Sigmoid colon (tissue), 7 donors: ENCODE data around the gene PTGDS. TPM values are rescaled to one million over a fixed set of nuclear protein-coding genes. Genes with fewer than 3 reads are reported as not detected.

Experiments
- DNase-seq: peaks from one replicate; pipeline ENCODE4 v3.0.0-alpha.2; 2019
- H3K27ac ChIP-seq, 4 donors: fragments of 200-600 bp; sonication (generic); one replicate each; pipeline ENCODE4 v1.5.1; 2016 to 2019; ENCODE audit warnings: mild to moderate bottlenecking in 1 of 4
- H3K27me3 ChIP-seq, 3 donors: fragments of 200-600 bp; sonication (generic); one replicate each; pipeline ENCODE4 v1.5.1; 2019; ENCODE audit warnings: mild to moderate bottlenecking in 1 of 3
- H3K36me3 ChIP-seq, 4 donors: fragments of 200-600 bp; sonication (generic); one replicate each; pipeline ENCODE4 v1.5.1; 2016 to 2019
- H3K4me1 ChIP-seq, 4 donors: fragments of 200-600 bp; sonication (generic); one replicate each; pipeline ENCODE4 v1.5.1; 2017 to 2019
- H3K4me3 ChIP-seq, 4 donors: fragments of 200-600 bp; sonication (generic); one replicate each; pipeline ENCODE4 v1.5.1; 2017 to 2019; ENCODE audit warnings: mild to moderate bottlenecking in 2 of 4, moderate library complexity in 1 of 4
- H3K9me3 ChIP-seq, 4 donors: fragments of 200-600 bp in 3 of 4; sonication (generic) in 3 of 4; one replicate each; pipeline versions ENCODE4 v1.5.1 to v1.6.1; 2013 to 2019
- CTCF ChIP-seq, 4 experiments: fragments of 450-650 bp in 3 of 4; fragments of 200-600 bp in 1 of 4; IDR thresholded peaks; one replicate each; pipeline ENCODE4 v1.5.1; 2016 to 2019; ENCODE audit warnings: antibody characterized with exemption in 4 of 4, mild to moderate bottlenecking in 3 of 4, moderate library complexity in 2 of 4
- EP300 ChIP-seq, 4 donors: sonication (generic); formaldehyde crosslinking; IDR thresholded peaks; one replicate each; pipeline ENCODE4 v1.6.1; 2017; ENCODE audit warnings: antibody characterized with exemption in 4 of 4
- POLR2A ChIP-seq, 2 donors: fragments of 450-650 bp; IDR thresholded peaks; one replicate each; pipeline ENCODE4 v1.6.1; 2016; ENCODE audit warnings: antibody characterized with exemption in 2 of 2, mild to moderate bottlenecking in 2 of 2, moderate library complexity in 2 of 2
- POLR2AphosphoS5 ChIP-seq, 4 donors: sonication (generic); formaldehyde crosslinking; IDR thresholded peaks; one replicate each; pipeline ENCODE4 v1.6.1; 2017; ENCODE audit warnings: antibody characterized with exemption in 4 of 4
- WGBS, 2 donors: extraction: QIAGEN DNeasy Blood & Tissue Kit; methylation state at CpG; one replicate each; pipeline ENCODE4 v1.1.7; 2013; 5-methylcytosine and 5-hydroxymethylcytosine counted together
- intact Hi-C: fragments of 100-400 bp; cut with DNase I; formaldehyde crosslinking; loops from one replicate; pipeline ENCODE4 v1.15.1; 2023
- polyA plus RNA-seq, 3 donors: library from polyadenylated mRNA; stranded (reverse); fragments of 200-250 nt; gene quantifications; one replicate each; pipeline ENCODE4 v1.2.3, GENCODE V29; 2013
- total RNA-seq, 4 donors: library from RNA; depleted of rRNA; stranded (reverse); fragments of >200 nt; gene quantifications; one replicate each; pipeline ENCODE4 v1.1.0, GENCODE V29; 2016
- donor health status: healthy with polysubstance abuse.
- donor health status: Bipolar disorder and iron deficiency.
- donor health status: healthy.

PTGDS gene
- total and polyA plus RNA-seq, 7 donors = 8.3 to 218 (median 28.5) TPM

GRCh38 chr9:137022662-137023008 is 45.3 kb downstream of the PTGDS start:
- Histone ChIP-seq H3K36me3 (peaks cover 0 to 4% (median 2%) of the 10 kb centered on the region in 4 donors), H3K27ac (no peak overlapping the region), H3K9me3 (no peaks in the 10 kb centered on the region), H3K4me3 (no peak overlapping the region), H3K4me1 (peaks cover 0 to 21% (median 18%) of the 10 kb centered on the region in 4 donors), H3K27me3 (no peaks in the 10 kb centered on the region)
- intact Hi-C loops = no loop called here
- no peak for DNase-seq
- WGBS, 2 donors = 78 to 92% methylated on average over 23 of the region's 23 CpGs
- no peak for TF ChIP-seq POLR2A (IDR thresholded peaks at IDR 0.05)

- WGBS, 2 donors = 53 to 82% methylated on average over 7 of the region's 7 CpGs
- Histone ChIP-seq H3K36me3 (no peaks in the 10 kb centered on the region), H3K27ac (no peak overlapping the region), H3K27me3 (no peaks in the 10 kb centered on the region), H3K4me3 (no peak overlapping the region), H3K9me3 (no peaks in the 10 kb centered on the region), H3K4me1 (peaks cover 0 to 21% (median 19%) of the 10 kb centered on the region in 4 donors)
- no peak for DNase-seq
- no peak for TF ChIP-seq CTCF (IDR thresholded peaks at IDR 0.05)
- intact Hi-C loops = no loop called here
Measured at GRCh38 chr9:137023157-137023556, 45.9 kb downstream of the PTGDS start.

GRCh38 chr9:137023583-137023991 is 46.3 kb downstream of the PTGDS start:
- Histone ChIP-seq H3K4me1 (peaks cover 0 to 24% (median 22%) of the 10 kb centered on the region in 4 donors), H3K4me3 (no peak overlapping the region), H3K9me3 (no peaks in the 10 kb centered on the region), H3K27me3 (no peaks in the 10 kb centered on the region), H3K36me3 (no peaks in the 10 kb centered on the region), H3K27ac (no peak overlapping the region)
- TF ChIP-seq CTCF (IDR thresholded peaks at IDR 0.05) = no peak
- no peak for TF ChIP-seq POLR2A (IDR thresholded peaks at IDR 0.05)
- no peak for TF ChIP-seq EP300 (IDR thresholded peaks at IDR 0.05)
- no peak for TF ChIP-seq POLR2AphosphoS5 (IDR thresholded peaks at IDR 0.05)
- WGBS, 2 donors = 86 to 90% methylated on average over 15 of the region's 15 CpGs
- intact Hi-C loops = no loop called here
- no peak for DNase-seq

GRCh38 chr9:137025517-137025966 is 48.2 kb downstream of the PTGDS start:
- TF ChIP-seq EP300 (IDR thresholded peaks at IDR 0.05) (no peak), CTCF (IDR thresholded peaks at IDR 0.05) (no peak), POLR2A (IDR thresholded peaks at IDR 0.05) (no peak), POLR2AphosphoS5 (IDR thresholded peaks at IDR 0.05) (no peak)
- WGBS, 2 donors = 29 to 81% methylated on average over 21 of the region's 21 CpGs
- peaks cover 0 to 36% (median 35%) of the 10 kb centered on the region in 4 donors for H3K4me1 ChIP-seq
- no peak overlapping the region for H3K4me3 ChIP-seq
- no peaks in the 10 kb centered on the region for H3K36me3 ChIP-seq
- peak; percentile 85 for DNase-seq
- intact Hi-C loops = loop anchor here (5.0 kb wide), 1 partner anchor 42 kb away; no protein-coding TSS in a partner anchor
- no peaks in the 10 kb centered on the region for H3K9me3 ChIP-seq
- no peaks in the 10 kb centered on the region for H3K27me3 ChIP-seq
- peak overlapping the region in 3 of 4 donors; percentile 17 to 27 (median 23) for H3K27ac ChIP-seq

GRCh38 chr9:137026384-137026783 is 49.1 kb downstream of the PTGDS start:
- no peak overlapping the region for H3K4me3 ChIP-seq
- no peaks in the 10 kb centered on the region for H3K27me3 ChIP-seq
- intact Hi-C loops = loop anchor here (2.0 to 5.0 kb wide), 2 partner anchors 30 to 41 kb away; partner anchors contain the start of gene CLIC3
- DNase-seq = no peak
- H3K4me1 ChIP-seq = peaks cover 0 to 36% (median 35%) of the 10 kb centered on the region in 4 donors
- H3K27ac ChIP-seq = peak overlapping the region in 3 of 4 donors; percentile 17 to 27 (median 23)
- WGBS, 2 donors = 84 to 91% methylated on average over 2 of the region's 2 CpGs
- H3K9me3 ChIP-seq = no peaks in the 10 kb centered on the region
- no peak for TF ChIP-seq POLR2A (IDR thresholded peaks at IDR 0.05)
- TF ChIP-seq POLR2AphosphoS5 (IDR thresholded peaks at IDR 0.05) = no peak
- no peak for TF ChIP-seq CTCF (IDR thresholded peaks at IDR 0.05)
- no peak for TF ChIP-seq EP300 (IDR thresholded peaks at IDR 0.05)
- no peaks in the 10 kb centered on the region for H3K36me3 ChIP-seq
